ENCODE results near the gene IFNGR2.

DNA sequence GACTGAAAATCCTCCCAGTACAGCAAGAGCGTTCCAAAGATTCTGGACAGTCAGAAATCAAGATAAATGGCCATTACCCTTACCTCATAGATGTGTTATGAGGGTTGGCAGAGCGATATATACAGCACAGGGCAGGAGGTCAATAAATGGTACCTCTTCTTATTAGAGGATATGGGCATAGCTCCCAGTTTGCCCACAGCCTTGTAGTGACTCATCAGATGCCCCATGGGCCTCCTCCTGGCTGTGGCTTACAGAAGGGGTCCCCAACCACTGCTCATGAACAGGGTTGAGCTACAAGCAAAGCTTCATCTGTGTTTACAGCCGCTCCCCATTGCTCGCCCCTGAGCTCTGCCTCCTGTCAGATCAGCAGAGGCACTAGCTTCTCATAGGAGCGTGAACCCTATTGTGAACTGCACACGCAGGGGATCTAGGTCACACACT, 7.3 kb upstream of the IFNGR2 start:
- TF ChIP-seq POLR2A (IDR thresholded peaks at IDR 0.05; ENCODE audit: low read length) (no peak), TFCP2L1 (CRISPR knock-in tag; IDR thresholded peaks at IDR 0.05) (no peak)
- TF ChIP-seq, protein P1, sequence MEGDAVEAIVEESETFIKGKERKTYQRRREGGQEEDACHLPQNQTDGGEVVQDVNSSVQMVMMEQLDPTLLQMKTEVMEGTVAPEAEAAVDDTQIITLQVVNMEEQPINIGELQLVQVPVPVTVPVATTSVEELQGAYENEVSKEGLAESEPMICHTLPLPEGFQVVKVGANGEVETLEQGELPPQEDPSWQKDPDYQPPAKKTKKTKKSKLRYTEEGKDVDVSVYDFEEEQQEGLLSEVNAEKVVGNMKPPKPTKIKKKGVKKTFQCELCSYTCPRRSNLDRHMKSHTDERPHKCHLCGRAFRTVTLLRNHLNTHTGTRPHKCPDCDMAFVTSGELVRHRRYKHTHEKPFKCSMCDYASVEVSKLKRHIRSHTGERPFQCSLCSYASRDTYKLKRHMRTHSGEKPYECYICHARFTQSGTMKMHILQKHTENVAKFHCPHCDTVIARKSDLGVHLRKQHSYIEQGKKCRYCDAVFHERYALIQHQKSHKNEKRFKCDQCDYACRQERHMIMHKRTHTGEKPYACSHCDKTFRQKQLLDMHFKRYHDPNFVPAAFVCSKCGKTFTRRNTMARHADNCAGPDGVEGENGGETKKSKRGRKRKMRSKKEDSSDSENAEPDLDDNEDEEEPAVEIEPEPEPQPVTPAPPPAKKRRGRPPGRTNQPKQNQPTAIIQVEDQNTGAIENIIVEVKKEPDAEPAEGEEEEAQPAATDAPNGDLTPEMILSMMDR (IDR thresholded peaks at IDR 0.05): no peak
